ENCODE results near the gene KLF11.

Gene KLF11

DNA sequence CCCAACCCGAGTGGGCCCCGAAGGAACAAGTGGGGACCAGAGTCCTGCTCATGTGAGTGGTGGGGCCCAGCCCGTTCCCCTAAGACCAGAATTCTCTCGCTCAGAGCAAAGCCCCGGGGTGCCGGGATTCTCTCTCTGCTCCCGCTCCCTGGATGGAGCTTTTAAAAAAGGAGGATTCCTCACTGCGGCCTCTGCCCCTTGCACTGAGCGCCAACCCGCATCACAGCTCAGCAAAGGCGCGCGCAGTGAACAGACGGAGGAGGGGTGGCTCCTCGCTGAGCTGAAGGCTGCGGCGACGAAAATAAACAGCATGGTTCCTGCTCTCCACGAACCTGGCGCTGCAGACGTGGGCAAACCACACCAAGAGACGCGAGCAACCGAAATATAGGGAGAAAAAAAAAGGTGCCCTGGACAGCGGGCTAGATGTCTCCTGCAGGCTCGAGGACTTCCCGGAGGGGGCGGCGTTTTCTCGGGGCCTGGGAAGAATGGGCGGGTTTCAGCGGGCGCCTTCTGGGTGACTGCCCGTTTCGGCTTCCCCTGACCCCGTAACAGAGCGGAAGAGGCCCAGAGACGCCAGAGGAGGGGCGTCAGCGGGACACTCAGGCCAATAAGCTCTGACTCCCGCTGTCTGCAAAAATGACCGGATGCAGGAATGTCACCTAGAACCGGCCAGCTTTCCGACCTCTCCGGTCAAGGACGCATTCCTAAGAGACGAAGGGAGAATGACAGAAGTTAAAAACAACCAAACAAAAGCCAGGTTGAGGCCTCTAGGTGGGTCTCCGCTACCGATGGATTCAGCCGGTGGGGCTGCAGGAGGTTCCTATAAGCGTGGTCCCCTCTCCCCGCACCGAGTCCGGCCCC, 819 bp upstream of the KLF11 start:
- TF ChIP-seq Cebpa-rat (IDR thresholded peaks at IDR 0.05), result no peak
- no peaks in the 10 kb centered on the region for H3K27me3 ChIP-seq
- peak overlapping the region in 5 of 10 experiments; percentile 10 to 39 (median 29); a peak in 4 of 20 replicates for H3K4me3 ChIP-seq
- H3K9me3 ChIP-seq (replicated peaks in 1 of 11), result peaks cover 0 to 19% (median 16%) of the 10 kb centered on the region in 11 experiments; a peak in 20 of 22 replicates
- H3K27ac ChIP-seq, result peak overlapping the region in 4 of 11 experiments; percentile 31 to 38 (median 36); a peak in 3 of 22 replicates
- peaks cover 4 to 24% (median 16%) of the 10 kb centered on the region in 11 experiments; a peak in 19 of 22 replicates for H3K36me3 ChIP-seq
- H4K20me1 ChIP-seq, result peaks cover 1 to 34% (median 28%) of the 10 kb centered on the region in 11 experiments; a peak in 13 of 22 replicates
- H3K4me1 ChIP-seq, result peaks cover 24 to 42% (median 37%) of the 10 kb centered on the region in 10 experiments
- H3K9ac ChIP-seq, result no peak overlapping the region
- peak overlapping the region in 8 of 11 experiments; percentile 14 to 76 (median 39); a peak in 12 of 22 replicates for H3K4me2 ChIP-seq

- peaks cover 14 to 37% (median 29%) of the 10 kb centered on the region in 11 experiments for H3K36me3 ChIP-seq
- peaks cover 0 to 19% (median 16%) of the 10 kb centered on the region in 11 experiments; a peak in 20 of 22 replicates for H3K9me3 ChIP-seq (replicated peaks in 1 of 11)
- H3K9ac ChIP-seq, result peak overlapping the region; percentile 88 to 98 (median 92)
- peak overlapping the region; percentile 85 to 96 (median 94) for H3K4me2 ChIP-seq
- peak overlapping the region; percentile 92 to 99 (median 96) for H3K27ac ChIP-seq
- H3K27me3 ChIP-seq, result no peaks in the 10 kb centered on the region
- H4K20me1 ChIP-seq, result peaks cover 11 to 47% (median 29%) of the 10 kb centered on the region in 11 experiments; a peak in 14 of 22 replicates
- no peak for TF ChIP-seq Cebpa-rat (IDR thresholded peaks at IDR 0.05)
- peak overlapping the region; percentile 68 to 81 (median 70) for H3K4me3 ChIP-seq
- H3K4me1 ChIP-seq, result peaks cover 22 to 46% (median 35%) of the 10 kb centered on the region in 10 experiments
Observed at GRCh38 chr2:10043906-10044601, 704 bp downstream of the KLF11 start.

GRCh38 chr2:10045561-10046355, 2.4 kb downstream of the KLF11 start:
- H3K9me3 ChIP-seq (replicated peaks in 1 of 11), result peaks cover 0 to 19% (median 16%) of the 10 kb centered on the region in 11 experiments; a peak in 20 of 22 replicates
- H3K4me3 ChIP-seq, result no peak overlapping the region; a peak in 1 of 20 replicates
- H4K20me1 ChIP-seq, result peaks cover 14 to 64% (median 38%) of the 10 kb centered on the region in 11 experiments; a peak in 14 of 22 replicates
- no peaks in the 10 kb centered on the region for H3K27me3 ChIP-seq
- peaks cover 27 to 54% (median 36%) of the 10 kb centered on the region in 10 experiments for H3K4me1 ChIP-seq
- peak overlapping the region; percentile 81 to 96 (median 94); a peak in 20 of 22 replicates for H3K4me2 ChIP-seq
- H3K27ac ChIP-seq, result no peak overlapping the region
- no peak for TF ChIP-seq Cebpa-rat (IDR thresholded peaks at IDR 0.05)
- H3K9ac ChIP-seq, result peak overlapping the region in 4 of 11 experiments; percentile 24 to 98 (median 89); a peak in 5 of 22 replicates
- peaks cover 14 to 49% (median 43%) of the 10 kb centered on the region in 11 experiments for H3K36me3 ChIP-seq

- H3K27ac ChIP-seq, result no peak overlapping the region
- peaks cover 14 to 59% (median 46%) of the 10 kb centered on the region in 11 experiments for H3K36me3 ChIP-seq
- H3K4me1 ChIP-seq, result peaks cover 28 to 65% (median 44%) of the 10 kb centered on the region in 10 experiments
- TF ChIP-seq Cebpa-rat (IDR thresholded peaks at IDR 0.05), result no peak
- H3K9me3 ChIP-seq (replicated peaks in 1 of 11), result peaks cover 0 to 13% (median 10%) of the 10 kb centered on the region in 11 experiments; a peak in 20 of 22 replicates
- peak overlapping the region in 3 of 11 experiments; percentile 8 to 96 (median 95); a peak in 3 of 22 replicates for H3K4me2 ChIP-seq
- H3K27me3 ChIP-seq, result peaks cover 0 to 3% (median 0%) of the 10 kb centered on the region in 11 experiments; a peak in 1 of 22 replicates
- peaks cover 14 to 76% (median 38%) of the 10 kb centered on the region in 11 experiments; a peak in 14 of 22 replicates for H4K20me1 ChIP-seq
- H3K9ac ChIP-seq, result peak overlapping the region in 6 of 11 experiments; percentile 11 to 41 (median 18); a peak in 6 of 22 replicates
- no peak overlapping the region for H3K4me3 ChIP-seq
Observed at GRCh38 chr2:10046931-10047330, 3.6 kb downstream of the KLF11 start.

DNA sequence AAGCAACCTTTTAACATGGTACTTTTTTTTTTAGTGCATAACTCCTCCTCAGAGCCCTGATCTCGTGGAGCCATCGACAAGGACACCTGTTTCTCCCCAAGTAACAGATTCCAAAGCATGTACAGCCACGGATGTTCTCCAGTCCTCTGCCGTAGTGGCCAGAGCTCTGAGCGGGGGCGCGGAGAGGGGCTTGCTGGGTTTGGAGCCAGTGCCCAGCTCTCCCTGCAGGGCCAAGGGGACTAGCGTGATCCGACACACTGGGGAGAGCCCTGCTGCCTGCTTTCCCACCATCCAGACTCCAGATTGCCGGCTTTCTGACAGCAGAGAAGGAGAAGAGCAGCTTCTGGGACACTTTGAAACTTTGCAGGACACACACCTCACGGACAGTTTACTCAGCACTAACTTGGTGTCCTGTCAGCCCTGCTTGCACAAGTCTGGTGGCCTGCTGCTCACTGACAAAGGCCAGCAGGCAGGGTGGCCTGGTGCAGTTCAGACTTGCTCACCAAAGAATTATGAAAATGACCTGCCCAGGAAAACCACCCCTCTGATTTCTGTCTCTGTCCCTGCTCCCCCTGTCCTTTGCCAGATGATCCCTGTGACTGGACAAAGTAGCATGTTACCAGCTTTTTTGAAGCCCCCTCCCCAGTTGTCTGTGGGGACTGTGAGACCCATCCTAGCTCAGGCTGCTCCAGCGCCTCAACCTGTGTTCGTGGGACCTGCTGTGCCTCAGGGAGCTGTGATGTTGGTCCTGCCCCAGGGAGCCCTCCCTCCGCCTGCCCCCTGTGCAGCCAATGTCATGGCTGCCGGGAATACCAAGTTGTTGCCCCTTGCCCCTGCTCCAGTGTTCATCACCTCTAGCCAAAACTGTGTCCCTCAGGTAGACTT, 4.5 kb downstream of the KLF11 start:
- Histone ChIP-seq H3K4me3 (no peak overlapping the region), H3K27me3 (peaks cover 0 to 5% (median 0%) of the 10 kb centered on the region in 11 experiments; a peak in 1 of 22 replicates), H3K4me1 (peaks cover 34 to 69% (median 53%) of the 10 kb centered on the region in 10 experiments), H3K27ac (no peak overlapping the region), H3K9ac (peak overlapping the region in 4 of 11 experiments; percentile 4 to 35 (median 14); a peak in 2 of 22 replicates), H3K4me2 (peak overlapping the region in 6 of 11 experiments; percentile 0 to 42 (median 20); a peak in 3 of 22 replicates), H4K20me1 (peaks cover 14 to 85% (median 38%) of the 10 kb centered on the region in 11 experiments; a peak in 14 of 22 replicates), H3K9me3 (replicated peaks in 1 of 11) (peaks cover 0 to 4% (median under 1%) of the 10 kb centered on the region in 11 experiments; a peak in 14 of 22 replicates), H3K36me3 (peaks cover 14 to 68% (median 53%) of the 10 kb centered on the region in 11 experiments)
- TF ChIP-seq Cebpa-rat (IDR thresholded peaks at IDR 0.05), result no peak

DNA sequence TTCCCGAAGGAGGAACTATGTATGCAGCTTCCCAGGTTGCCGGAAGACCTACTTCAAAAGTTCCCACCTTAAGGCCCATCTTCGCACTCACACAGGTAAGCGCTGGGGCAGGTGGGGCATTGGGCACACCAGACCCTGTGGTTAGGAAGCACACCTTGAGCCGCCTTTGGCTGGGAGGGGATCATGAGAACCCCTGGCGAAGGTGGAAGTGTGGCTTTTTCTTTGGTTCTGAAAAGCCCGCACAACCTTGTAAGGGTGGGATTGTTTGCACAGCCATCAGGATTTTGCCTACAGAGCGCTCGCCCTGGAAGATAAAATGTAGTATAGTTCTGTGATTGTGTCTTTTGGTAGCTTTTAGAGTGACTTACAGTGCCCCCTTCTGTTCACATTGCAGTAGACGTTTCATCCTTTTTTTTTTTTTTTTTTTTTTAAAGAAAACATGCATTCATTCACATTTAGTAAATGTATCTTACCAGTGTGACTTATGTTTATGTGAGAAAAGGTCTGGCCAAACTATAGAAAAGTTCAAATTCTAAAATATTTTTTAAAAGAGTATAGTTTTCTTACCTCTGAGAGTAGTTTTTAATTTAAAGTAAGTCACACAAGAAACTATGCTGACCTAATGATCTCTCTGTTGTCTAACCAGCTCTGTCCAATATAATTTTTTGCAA, 5.3 kb downstream of the KLF11 start:
- peaks cover 0 to 5% (median 0%) of the 10 kb centered on the region in 11 experiments; a peak in 1 of 22 replicates for H3K27me3 ChIP-seq
- H3K27ac ChIP-seq, result no peak overlapping the region
- peaks cover 14 to 92% (median 40%) of the 10 kb centered on the region in 11 experiments; a peak in 14 of 22 replicates for H4K20me1 ChIP-seq
- H3K4me3 ChIP-seq, result no peak overlapping the region
- H3K4me1 ChIP-seq, result peaks cover 41 to 77% (median 61%) of the 10 kb centered on the region in 10 experiments
- peak overlapping the region in 4 of 11 experiments; percentile 2 to 20 (median 9); a peak in 1 of 22 replicates for H3K9ac ChIP-seq
- H3K9me3 ChIP-seq (replicated peaks in 1 of 11), result 0 out of 22 replicates have a peak, but pooled peaks cover 0 to 3% (median 0%) of the 10 kb centered on the region in 11 experiments
- H3K4me2 ChIP-seq, result peak overlapping the region in 6 of 11 experiments; percentile 2 to 42 (median 20); a peak in 4 of 22 replicates
- peaks cover 14 to 71% (median 53%) of the 10 kb centered on the region in 11 experiments for H3K36me3 ChIP-seq
- TF ChIP-seq Cebpa-rat (IDR thresholded peaks at IDR 0.05), result no peak
